Progenitor cell of endocrine pancreas (in vitro differentiated cells): ENCODE measurements around the gene LOXHD1. TPM values are rescaled to one million over a fixed set of nuclear protein-coding genes. Genes with fewer than 3 reads are reported as not detected.

Experiments used
- DNase-seq: peaks from one replicate; pipeline ENCODE4 v3.0.0; 2021; ENCODE audit warnings: low spot score; ENCODE audit not compliant: unreplicated experiment
- H3K27ac Mint-ChIP-seq: 2 replicates; pipeline ENCODE4 v1.8.0; 2021; ENCODE audit warnings: mild to moderate bottlenecking, moderate library complexity, mixed read lengths
- H3K27me3 Mint-ChIP-seq: 2 replicates; pipeline ENCODE4 v1.8.0; 2021; ENCODE audit warnings: mixed read lengths
- H3K36me3 Mint-ChIP-seq: 2 replicates; pipeline ENCODE4 v1.8.0; 2022; ENCODE audit warnings: mixed read lengths; ENCODE audit not compliant: insufficient read depth
- H3K4me1 Mint-ChIP-seq: 2 replicates; pipeline ENCODE4 v1.8.0; 2021; ENCODE audit warnings: low read depth, mixed read lengths
- H3K4me3 Mint-ChIP-seq: 2 replicates; pipeline ENCODE4 v1.8.0; 2021; ENCODE audit warnings: low read depth, mild to moderate bottlenecking, moderate library complexity, mixed read lengths
- H3K9me3 Mint-ChIP-seq: 2 replicates; pipeline ENCODE4 v1.8.0; 2021; ENCODE audit warnings: low read depth, mixed read lengths
- CTCF ChIP-seq: fragments of 200-600 bp; sonication (generic); IDR thresholded peaks from one replicate; pipeline ENCODE4 v1.5.0; 2021; ENCODE audit warnings: antibody characterized with exemption, mild to moderate bottlenecking; ENCODE audit not compliant: unreplicated experiment
- total RNA-seq: library from RNA; stranded (reverse); gene quantifications from 2 replicates; pipeline ENCODE4 v1.2.1, GENCODE V29; 2021

Gene LOXHD1
- total RNA-seq, 1 donor from 2014 or later, result 0.36 TPM

GRCh38 chr18:46462523-46462922, 194.5 kb downstream of the LOXHD1 start:
- Mint-ChIP-seq H3K4me1 (peaks cover 7% of the 10 kb centered on the region), H3K36me3 (peaks cover 2% of the 10 kb centered on the region)

GRCh38 chr18:46461993-46462392, 195.0 kb downstream of the LOXHD1 start:
- peaks cover 2% of the 10 kb centered on the region for H3K36me3 Mint-ChIP-seq
- no peak for DNase-seq
- H3K4me1 Mint-ChIP-seq, result peaks cover 7% of the 10 kb centered on the region
- H3K9me3 Mint-ChIP-seq, result no peaks in the 10 kb centered on the region
- no peak for TF ChIP-seq CTCF
- no peak overlapping the region for H3K27ac Mint-ChIP-seq
- peaks cover 12% of the 10 kb centered on the region for H3K27me3 Mint-ChIP-seq
- H3K4me3 Mint-ChIP-seq, result no peak overlapping the region

More at GRCh38 chr18:46462523-46462922, 194.5 kb downstream of the LOXHD1 start:
- DNase-seq, result no peak
- no peaks in the 10 kb centered on the region for H3K9me3 Mint-ChIP-seq
- no peak overlapping the region for H3K27ac Mint-ChIP-seq
- H3K4me3 Mint-ChIP-seq, result no peak overlapping the region
- TF ChIP-seq CTCF, result no peak
- H3K27me3 Mint-ChIP-seq, result peaks cover 12% of the 10 kb centered on the region

GRCh38 chr18:46460754-46461153, 196.3 kb downstream of the LOXHD1 start:
- no peak overlapping the region for H3K27ac Mint-ChIP-seq
- peaks cover 6% of the 10 kb centered on the region for H3K27me3 Mint-ChIP-seq
- no peak overlapping the region for H3K4me3 Mint-ChIP-seq
- peaks cover 3% of the 10 kb centered on the region for H3K4me1 Mint-ChIP-seq
- peaks cover 2% of the 10 kb centered on the region for H3K36me3 Mint-ChIP-seq
- no peak for DNase-seq
- H3K9me3 Mint-ChIP-seq, result no peaks in the 10 kb centered on the region
- TF ChIP-seq CTCF, result no peak

- peaks cover 3% of the 10 kb centered on the region for H3K36me3 Mint-ChIP-seq
- no peak overlapping the region for H3K4me3 Mint-ChIP-seq
- no peaks in the 10 kb centered on the region for H3K9me3 Mint-ChIP-seq
- no peak for DNase-seq
- H3K27ac Mint-ChIP-seq, result no peak overlapping the region
- peaks cover 3% of the 10 kb centered on the region for H3K4me1 Mint-ChIP-seq
- no peaks in the 10 kb centered on the region for H3K27me3 Mint-ChIP-seq
- no peak for TF ChIP-seq CTCF
These were observed 197.1 kb downstream of the LOXHD1 start for GRCh38 chr18:46459789-46460455.

GRCh38 chr18:46458472-46458871, 198.5 kb downstream of the LOXHD1 start:
- Mint-ChIP-seq H3K9me3 (no peaks in the 10 kb centered on the region), H3K4me3 (no peak overlapping the region), H3K36me3 (peaks cover 3% of the 10 kb centered on the region), H3K27me3 (no peaks in the 10 kb centered on the region), H3K27ac (no peak overlapping the region), H3K4me1 (peaks cover 2% of the 10 kb centered on the region)
- TF ChIP-seq CTCF, result no peak
- DNase-seq, result no peak
